Epidermal melanocyte (primary cell): ENCODE data around the gene MIGA2.
"Not testable (repeated sequence)": the region's sequence is repeated elsewhere in the genome, so short reads cannot be mapped to it uniquely, and the experiment has no call there.

Source experiments
- DNase-seq: peaks from one replicate; pipeline ENCODE4 v3.0.0; 2011; ENCODE audit warnings: low spot score; ENCODE audit not compliant: insufficient read length

Gene MIGA2

GRCh38 chr9:129098328-129098727 lies 61.9 kb downstream of the MIGA2 start:
- DNase-seq, result no peak

- no peak for DNase-seq
Observed at GRCh38 chr9:129100383-129101169, 64.2 kb downstream of the MIGA2 start.

- DNase-seq, result no peak
Observed at GRCh38 chr9:129101279-129101678, 64.9 kb downstream of the MIGA2 start.

- no peak for DNase-seq
Observed at GRCh38 chr9:129102095-129102525, 65.7 kb downstream of the MIGA2 start.

GRCh38 chr9:129102791-129103594 lies 66.6 kb downstream of the MIGA2 start:
- peak; percentile 66 for DNase-seq

GRCh38 chr9:129103595-129103965 lies 67.2 kb downstream of the MIGA2 start:
- DNase-seq, result no peak

- DNase-seq, result no peak
Observed at GRCh38 chr9:129104051-129104450, 67.6 kb downstream of the MIGA2 start.

- DNase-seq, result no peak
Observed at GRCh38 chr9:129105857-129106694, 69.7 kb downstream of the MIGA2 start.

GRCh38 chr9:129107651-129108050 lies 71.2 kb downstream of the MIGA2 start:
- no peak for DNase-seq

GRCh38 chr9:129108083-129108804 lies 71.8 kb downstream of the MIGA2 start:
- DNase-seq, result no peak

GRCh38 chr9:129108805-129109536 lies 72.5 kb downstream of the MIGA2 start:
- DNase-seq, result no peak

- no peak for DNase-seq
Observed at GRCh38 chr9:129109537-129109903, 73.1 kb downstream of the MIGA2 start.

GRCh38 chr9:129109952-129110739 lies 73.7 kb downstream of the MIGA2 start:
- peak; percentile 55 for DNase-seq

- peak; percentile 98 for DNase-seq
Observed at GRCh38 chr9:129110740-129111527, 74.5 kb downstream of the MIGA2 start, which contains the start of the genes CRAT and PTPA. CRAT (minus strand) TSS chr9:129110793; CDS start chr9:129110509, 284 bp downstream. PTPA (plus strand) TSS chr9:129111415; CDS start chr9:129111601, 186 bp downstream.

- DNase-seq, result no peak
Observed at GRCh38 chr9:129111528-129112151, 75.2 kb downstream of the MIGA2 start.

- not testable (repeated sequence) for DNase-seq
Observed at GRCh38 chr9:129112526-129112925, 76.1 kb downstream of the MIGA2 start.

- DNase-seq, result no peak
Observed at GRCh38 chr9:129113645-129114304, 77.3 kb downstream of the MIGA2 start.

GRCh38 chr9:129118799-129119198 lies 82.4 kb downstream of the MIGA2 start:
- no peak for DNase-seq
